Sigmoid colon (tissue), 7 donors: ENCODE measurements around the gene TINCR. TPM values are rescaled to one million over a fixed set of nuclear protein-coding genes. Genes with fewer than 3 reads are reported as not detected.

Experiments used
- DNase-seq: peaks from one replicate; pipeline ENCODE4 v3.0.0-alpha.2; 2019
- H3K27ac ChIP-seq, 4 donors: fragments of 200-600 bp; sonication (generic); one replicate each; pipeline ENCODE4 v1.5.1; 2016 to 2019; ENCODE audit warnings: mild to moderate bottlenecking in 1 of 4
- H3K27me3 ChIP-seq, 3 donors: fragments of 200-600 bp; sonication (generic); one replicate each; pipeline ENCODE4 v1.5.1; 2019; ENCODE audit warnings: mild to moderate bottlenecking in 1 of 3
- H3K36me3 ChIP-seq, 4 donors: fragments of 200-600 bp; sonication (generic); one replicate each; pipeline ENCODE4 v1.5.1; 2016 to 2019
- H3K4me1 ChIP-seq, 4 donors: fragments of 200-600 bp; sonication (generic); one replicate each; pipeline ENCODE4 v1.5.1; 2017 to 2019
- H3K4me3 ChIP-seq, 4 donors: fragments of 200-600 bp; sonication (generic); one replicate each; pipeline ENCODE4 v1.5.1; 2017 to 2019; ENCODE audit warnings: mild to moderate bottlenecking in 2 of 4, moderate library complexity in 1 of 4
- H3K9me3 ChIP-seq, 4 donors: fragments of 200-600 bp in 3 of 4; sonication (generic) in 3 of 4; one replicate each; pipeline versions ENCODE4 v1.5.1 to v1.6.1; 2013 to 2019
- CTCF ChIP-seq, 4 experiments: fragments of 450-650 bp in 3 of 4; fragments of 200-600 bp in 1 of 4; IDR thresholded peaks; one replicate each; pipeline ENCODE4 v1.5.1; 2016 to 2019; ENCODE audit warnings: antibody characterized with exemption in 4 of 4, mild to moderate bottlenecking in 3 of 4, moderate library complexity in 2 of 4
- EP300 ChIP-seq, 4 donors: sonication (generic); formaldehyde crosslinking; IDR thresholded peaks; one replicate each; pipeline ENCODE4 v1.6.1; 2017; ENCODE audit warnings: antibody characterized with exemption in 4 of 4
- POLR2A ChIP-seq, 2 donors: fragments of 450-650 bp; IDR thresholded peaks; one replicate each; pipeline ENCODE4 v1.6.1; 2016; ENCODE audit warnings: antibody characterized with exemption in 2 of 2, mild to moderate bottlenecking in 2 of 2, moderate library complexity in 2 of 2
- POLR2AphosphoS5 ChIP-seq, 4 donors: sonication (generic); formaldehyde crosslinking; IDR thresholded peaks; one replicate each; pipeline ENCODE4 v1.6.1; 2017; ENCODE audit warnings: antibody characterized with exemption in 4 of 4
- WGBS, 2 donors: extraction: QIAGEN DNeasy Blood & Tissue Kit; methylation state at CpG; one replicate each; pipeline ENCODE4 v1.1.7; 2013; 5-methylcytosine and 5-hydroxymethylcytosine counted together
- intact Hi-C: fragments of 100-400 bp; cut with DNase I; formaldehyde crosslinking; loops from one replicate; pipeline ENCODE4 v1.15.1; 2023
- polyA plus RNA-seq, 3 donors: library from polyadenylated mRNA; stranded (reverse); fragments of 200-250 nt; gene quantifications; one replicate each; pipeline ENCODE4 v1.2.3, GENCODE V29; 2013
- total RNA-seq, 4 donors: library from RNA; depleted of rRNA; stranded (reverse); fragments of >200 nt; gene quantifications; one replicate each; pipeline ENCODE4 v1.1.0, GENCODE V29; 2016
- donor health status: healthy with polysubstance abuse.
- donor health status: Bipolar disorder and iron deficiency.
- donor health status: healthy.

Gene TINCR
- total RNA-seq (under 1 TPM in 3 of 4 donors, not detected in 1; 0.33 to 0.55 (median 0.41) TPM), polyA plus RNA-seq (10 to 100 TPM in 2 of 3 donors, 1 to 10 TPM in 1; 2.8 to 27.5 (median 12.0) TPM)

GRCh38 chr19:5567360-5567969 lies at the start of gene TINCR:
TSS of gene TINCR (minus strand) at chr19:5567953.
- 7 to 11% methylated on average over 63 of the region's 63 CpGs for WGBS, 2 donors

GRCh38 chr19:5617080-5617479 lies 49.3 kb upstream of the TINCR start:
- intact Hi-C loops: no loop called here
- H3K9me3 ChIP-seq: no peaks in the 10 kb centered on the region
- 80 to 83% methylated on average over 1 of the region's 1 CpG for WGBS, 2 donors
- peaks cover 45 to 85% (median 52%) of the 10 kb centered on the region in 4 donors for H3K36me3 ChIP-seq
- TF ChIP-seq POLR2AphosphoS5 (IDR thresholded peaks at IDR 0.05) (no peak), CTCF (IDR thresholded peaks at IDR 0.05) (no peak)
- no peak overlapping the region for H3K27ac ChIP-seq
- no peak for DNase-seq
- no peaks in the 10 kb centered on the region for H3K27me3 ChIP-seq
- H3K4me1 ChIP-seq: peaks cover 0 to 44% (median 33%) of the 10 kb centered on the region in 4 donors
- no peak overlapping the region for H3K4me3 ChIP-seq

More at GRCh38 chr19:5567360-5567969, at the start of gene TINCR:
- intact Hi-C loops: no loop called here
- H3K27me3 ChIP-seq: peaks cover 10 to 68% (median 35%) of the 10 kb centered on the region in 3 donors
- H3K27ac ChIP-seq: no peak within 1 kb of the TSS
- TF ChIP-seq POLR2AphosphoS5 (IDR thresholded peaks at IDR 0.05) (no peak), EP300 (IDR thresholded peaks at IDR 0.05) (no peak), POLR2A (IDR thresholded peaks at IDR 0.05) (no peak), CTCF (IDR thresholded peaks at IDR 0.05) (no peak)
- H3K4me1 ChIP-seq: peaks cover 0 to 5% (median 0%) of the 10 kb centered on the region in 4 donors
- H3K4me3 ChIP-seq: peak within 1 kb of the TSS in 2 of 4 donors; percentile 18 to 22
- H3K9me3 ChIP-seq: peaks cover 0 to 2% (median 0%) of the 10 kb centered on the region in 4 donors
- DNase-seq: no peak
- no peaks in the 10 kb centered on the region for H3K36me3 ChIP-seq

- intact Hi-C loops: no loop called here
- peaks cover 50 to 88% (median 57%) of the 10 kb centered on the region in 4 donors for H3K36me3 ChIP-seq
- TF ChIP-seq EP300 (IDR thresholded peaks at IDR 0.05) (no peak), CTCF (IDR thresholded peaks at IDR 0.05) (no peak), POLR2A (IDR thresholded peaks at IDR 0.05) (no peak), POLR2AphosphoS5 (IDR thresholded peaks at IDR 0.05) (no peak)
- peaks cover 0 to 32% (median 25%) of the 10 kb centered on the region in 4 donors for H3K4me1 ChIP-seq
- no peak overlapping the region for H3K27ac ChIP-seq
- H3K27me3 ChIP-seq: no peaks in the 10 kb centered on the region
- 94 to 96% methylated on average over 17 of the region's 17 CpGs for WGBS, 2 donors
- no peaks in the 10 kb centered on the region for H3K9me3 ChIP-seq
- no peak for DNase-seq
- H3K4me3 ChIP-seq: no peak overlapping the region
Observed at GRCh38 chr19:5615756-5616327, 48.1 kb upstream of the TINCR start.

GRCh38 chr19:5612891-5613865 lies 45.4 kb upstream of the TINCR start:
- H3K36me3 ChIP-seq: peaks cover 53 to 90% (median 72%) of the 10 kb centered on the region in 4 donors
- peak; percentile 53 for DNase-seq
- H3K9me3 ChIP-seq: no peaks in the 10 kb centered on the region
- peaks cover 0 to 7% (median under 1%) of the 10 kb centered on the region in 4 donors for H3K4me1 ChIP-seq
- H3K4me3 ChIP-seq: no peak overlapping the region
- TF ChIP-seq POLR2AphosphoS5 (IDR thresholded peaks at IDR 0.05) (no peak), POLR2A (IDR thresholded peaks at IDR 0.05) (no peak), EP300 (IDR thresholded peaks at IDR 0.05) (no peak)
- WGBS, 2 donors: 94 to 96% methylated on average over 15 of the region's 15 CpGs
- no peak overlapping the region for H3K27ac ChIP-seq
- intact Hi-C loops: no loop called here
- no peaks in the 10 kb centered on the region for H3K27me3 ChIP-seq
